ENCODE data around the gene DNAAF3.
A peak's percentile ranks its signal among the peaks of the same experiment; 100 is the strongest.

The DNAAF3 gene

DNA sequence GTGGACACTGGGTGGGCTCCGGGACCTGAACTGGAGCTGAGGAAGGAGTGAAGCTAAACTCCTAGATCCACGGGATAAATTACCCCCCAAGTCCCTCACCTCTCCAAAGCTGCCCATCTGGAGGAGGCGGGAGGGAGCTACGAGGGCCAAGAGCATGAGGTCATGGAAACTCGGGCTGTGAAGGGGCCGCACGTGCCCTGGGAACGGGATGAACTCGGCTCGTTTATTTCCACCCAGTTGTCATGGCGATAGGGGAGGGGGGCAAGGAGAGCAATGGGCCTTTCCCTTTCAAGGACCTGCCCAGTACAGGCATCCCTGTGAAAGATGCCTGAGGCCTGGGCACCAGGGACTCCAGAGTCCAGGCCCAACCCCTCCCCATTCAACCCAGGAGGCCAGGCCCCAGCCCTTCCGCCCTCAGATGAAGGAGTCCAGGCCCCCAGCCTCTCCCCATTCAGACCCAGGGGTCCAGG is 52.8 kb downstream of the DNAAF3 start:
- DNase-seq (ENCODE audit: low spot score): peak; percentile 34
- peak overlapping the region; percentile 80 for H3K27ac ChIP-seq
- CTCF ChIA-PET: no interaction called here
- POLR2A ChIA-PET (ENCODE audit: low non-redundant PET): no interaction called here
- TF ChIP-seq, protein P1, sequence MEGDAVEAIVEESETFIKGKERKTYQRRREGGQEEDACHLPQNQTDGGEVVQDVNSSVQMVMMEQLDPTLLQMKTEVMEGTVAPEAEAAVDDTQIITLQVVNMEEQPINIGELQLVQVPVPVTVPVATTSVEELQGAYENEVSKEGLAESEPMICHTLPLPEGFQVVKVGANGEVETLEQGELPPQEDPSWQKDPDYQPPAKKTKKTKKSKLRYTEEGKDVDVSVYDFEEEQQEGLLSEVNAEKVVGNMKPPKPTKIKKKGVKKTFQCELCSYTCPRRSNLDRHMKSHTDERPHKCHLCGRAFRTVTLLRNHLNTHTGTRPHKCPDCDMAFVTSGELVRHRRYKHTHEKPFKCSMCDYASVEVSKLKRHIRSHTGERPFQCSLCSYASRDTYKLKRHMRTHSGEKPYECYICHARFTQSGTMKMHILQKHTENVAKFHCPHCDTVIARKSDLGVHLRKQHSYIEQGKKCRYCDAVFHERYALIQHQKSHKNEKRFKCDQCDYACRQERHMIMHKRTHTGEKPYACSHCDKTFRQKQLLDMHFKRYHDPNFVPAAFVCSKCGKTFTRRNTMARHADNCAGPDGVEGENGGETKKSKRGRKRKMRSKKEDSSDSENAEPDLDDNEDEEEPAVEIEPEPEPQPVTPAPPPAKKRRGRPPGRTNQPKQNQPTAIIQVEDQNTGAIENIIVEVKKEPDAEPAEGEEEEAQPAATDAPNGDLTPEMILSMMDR (conservative IDR thresholded peaks at IDR 0.05; ENCODE audit: low read depth): no peak

DNA sequence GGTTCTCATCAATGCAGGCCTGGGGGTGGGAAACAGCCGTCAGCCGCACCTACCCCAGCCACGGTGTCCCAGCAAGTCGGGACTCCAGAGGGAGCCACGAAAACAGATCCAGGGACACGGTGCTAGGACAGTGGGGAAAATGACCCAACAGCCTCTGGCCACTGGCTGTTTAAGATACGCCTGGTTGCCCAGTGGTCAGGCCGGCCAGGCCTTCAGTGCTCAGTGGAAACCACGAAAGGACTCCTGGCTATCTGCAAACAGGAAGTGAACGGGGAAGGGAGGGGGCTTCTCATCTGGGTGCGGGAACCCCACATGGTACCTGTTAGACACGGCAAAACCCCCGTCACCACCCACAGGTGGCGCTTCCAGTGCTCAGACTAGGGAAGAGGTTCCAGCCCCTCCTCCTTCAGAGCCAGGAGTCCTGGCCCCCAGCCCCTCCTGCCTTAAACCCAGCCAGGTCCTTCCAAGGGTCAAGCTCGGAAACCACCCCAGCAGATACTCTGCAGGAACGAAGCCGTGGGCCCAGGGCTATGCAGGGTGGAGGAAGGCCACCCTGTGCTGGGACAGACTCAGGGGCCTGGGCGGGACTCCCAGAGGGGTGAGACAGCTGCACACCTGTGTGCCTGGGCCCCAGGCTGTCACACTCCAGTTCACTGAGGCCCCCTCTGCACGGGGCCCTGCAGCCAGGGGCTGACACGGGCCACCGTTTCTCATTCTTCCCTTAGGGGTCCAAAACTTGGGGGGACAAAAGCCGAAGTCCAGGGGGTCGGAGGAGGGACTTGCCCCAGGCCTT is 53.4 kb downstream of the DNAAF3 start:
- TF ChIP-seq, protein P1 (conservative IDR thresholded peaks at IDR 0.05; ENCODE audit: low read depth): no peak
- ChIA-PET CTCF (no interaction called here), POLR2A (ENCODE audit: low non-redundant PET) (no interaction called here)
- peak overlapping the region; percentile 80 for H3K27ac ChIP-seq
- no peak for DNase-seq (ENCODE audit: low spot score)

DNA sequence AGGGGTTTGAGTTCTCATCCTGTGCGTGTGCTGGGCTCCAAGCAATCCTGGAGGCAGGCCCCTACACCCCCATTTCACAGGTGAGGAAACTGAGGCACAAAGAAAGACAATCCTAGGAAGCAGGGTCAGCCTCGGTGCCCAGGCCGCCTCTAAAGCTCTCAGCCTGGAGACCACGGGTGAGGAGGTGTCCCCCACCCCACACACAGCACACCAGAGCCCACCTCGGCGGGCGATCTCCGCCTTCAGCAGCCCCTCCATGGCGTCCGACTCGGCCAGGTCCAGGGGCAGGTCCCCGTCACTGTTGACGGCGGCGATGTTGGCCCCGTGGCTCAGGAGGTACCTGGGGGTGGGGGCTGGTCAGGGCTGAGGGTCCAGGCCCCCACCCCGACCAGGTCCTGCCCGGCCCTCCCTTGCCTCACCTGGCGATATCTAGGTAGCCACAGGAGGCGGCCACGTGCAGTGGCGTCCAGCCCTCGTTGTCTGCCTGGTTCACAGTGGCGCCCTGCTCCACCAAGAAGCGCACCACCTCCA is 54.1 kb downstream of the DNAAF3 start:
- H3K27ac ChIP-seq: no peak overlapping the region
- CTCF ChIA-PET: interaction anchor here (0.7 kb wide), 1 partner anchor 21 kb away, joined by 3 read pairs; no protein-coding TSS in a partner anchor

DNA sequence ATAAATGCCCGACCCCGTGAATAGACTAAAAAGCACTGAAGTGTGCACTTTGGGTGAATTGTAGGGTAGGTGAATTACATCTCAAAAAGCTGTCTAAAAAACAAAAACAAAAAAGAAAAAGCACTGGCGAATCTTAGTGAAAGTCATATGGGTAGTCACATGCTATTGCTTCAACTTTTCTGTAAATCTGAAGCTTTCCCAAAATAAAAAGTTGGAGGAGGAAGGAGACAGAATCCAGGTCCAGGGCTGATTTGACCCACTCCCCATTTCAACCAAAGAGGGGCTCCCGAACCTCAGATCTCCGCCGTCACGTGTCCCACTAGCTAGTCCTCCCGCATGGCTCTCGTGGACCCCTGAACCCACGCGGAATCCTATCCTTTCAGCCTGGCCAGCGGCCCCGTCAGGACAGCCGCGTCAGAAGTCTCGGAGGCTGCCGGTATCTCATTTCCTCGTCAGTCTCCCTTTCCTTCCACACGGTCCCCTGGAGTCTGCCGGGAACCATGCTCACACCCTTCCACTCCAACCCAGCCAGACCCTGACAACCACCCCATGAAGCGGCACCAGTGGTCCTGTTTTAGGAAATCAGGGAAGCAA is 55.1 kb downstream of the DNAAF3 start:
- DNase-seq (ENCODE audit: low spot score): no peak
- ChIA-PET POLR2A (ENCODE audit: low non-redundant PET) (no interaction called here), CTCF (interaction anchor here (0.7 to 1.0 kb wide), 2 partner anchors 20 to 23 kb away, joined by 3 read pairs; no protein-coding TSS in a partner anchor)
- H3K27ac ChIP-seq: peak overlapping the region; percentile 26; the same call in 1 of the 2 replicates
- TF ChIP-seq, protein P1 (conservative IDR thresholded peaks at IDR 0.05; ENCODE audit: low read depth): no peak

More for the DNA sequence above, 54.1 kb downstream of the DNAAF3 start:
- TF ChIP-seq, protein P1 (conservative IDR thresholded peaks at IDR 0.05; ENCODE audit: low read depth): no peak
- no peak for DNase-seq (ENCODE audit: low spot score)
- POLR2A ChIA-PET (ENCODE audit: low non-redundant PET): no interaction called here

DNA sequence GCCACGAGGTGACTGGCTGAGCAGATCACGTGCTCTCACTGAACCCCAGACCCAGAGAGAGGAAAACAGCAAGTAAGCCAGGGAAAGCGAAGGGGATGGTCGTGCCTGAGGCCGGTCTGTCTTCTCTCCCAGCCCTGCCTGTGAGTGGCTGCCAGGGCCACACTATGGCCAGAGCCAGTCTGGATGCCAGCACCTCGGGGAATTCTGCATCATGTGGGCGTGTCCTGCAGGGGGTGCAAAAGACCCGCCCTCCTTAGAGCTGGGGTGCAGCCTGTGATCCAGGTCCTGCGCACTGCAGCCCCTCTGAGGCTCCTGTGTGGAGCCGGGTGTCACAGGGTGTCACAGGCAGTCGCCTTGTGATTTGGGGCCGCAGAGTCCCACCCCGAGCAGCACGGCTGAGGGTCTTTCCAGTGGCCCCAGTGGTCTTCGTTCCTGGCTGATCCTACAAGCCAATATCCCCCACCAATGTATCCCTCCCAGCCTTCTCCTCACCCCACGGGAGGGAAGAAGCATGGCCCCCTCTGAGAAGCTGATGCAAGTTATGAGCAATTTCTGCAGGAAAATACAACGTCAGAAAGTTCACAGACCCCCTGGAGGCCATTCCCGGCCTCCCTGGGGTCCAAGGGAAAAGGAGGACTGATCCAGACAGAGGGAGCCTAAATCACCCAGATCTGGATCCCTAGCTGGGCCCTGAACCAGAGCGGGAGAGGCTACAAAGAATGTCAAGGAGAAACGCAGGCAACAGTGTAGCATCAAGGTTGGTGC is 56.7 kb downstream of the DNAAF3 start:
- TF ChIP-seq, protein P1 (conservative IDR thresholded peaks at IDR 0.05; ENCODE audit: low read depth): no peak
- ChIA-PET POLR2A (ENCODE audit: low non-redundant PET) (no interaction called here), CTCF (no interaction called here)
- peak overlapping the region; percentile 7 for H3K27ac ChIP-seq
- no peak for DNase-seq (ENCODE audit: low spot score)
